HG02840 (cell line): ENCODE results near the gene DNAH14.

ENCODE experiments used
- ATAC-seq: cut with Tn5 transposase; IDR thresholded peaks from one replicate; pipeline ENCODE4 v1.9.1; 2021; ENCODE audit warnings: mild to moderate bottlenecking, moderate library complexity, moderate number of reproducible peaks; ENCODE audit not compliant: unreplicated experiment, low FRiP score

DNAH14 gene

GRCh38 chr1:225422795-225423517, 493.5 kb downstream of the DNAH14 start:
- ATAC-seq, result no peak

GRCh38 chr1:225423518-225423855, 494.0 kb downstream of the DNAH14 start:
- ATAC-seq, result no peak

- no peak for ATAC-seq
Measured at GRCh38 chr1:225424562-225425200, 495.2 kb downstream of the DNAH14 start.

GRCh38 chr1:225425201-225425786, 495.8 kb downstream of the DNAH14 start:
- no peak for ATAC-seq

GRCh38 chr1:225426395-225427234, 497.1 kb downstream of the DNAH14 start:
- no peak for ATAC-seq

- peak; percentile 33 for ATAC-seq
Measured at GRCh38 chr1:225427235-225428067, 498.0 kb downstream of the DNAH14 start, which contains the start of gene LBR. Gene LBR (minus strand): TSS chr1:225428038. CDS start chr1:225424075, 3,963 bp downstream.

- peak; percentile 86 for ATAC-seq
Measured at GRCh38 chr1:225428068-225428880, 498.8 kb downstream of the DNAH14 start.

- no peak for ATAC-seq
Measured at GRCh38 chr1:225428881-225429455, 499.5 kb downstream of the DNAH14 start.

GRCh38 chr1:225430301-225430700, 500.8 kb downstream of the DNAH14 start:
- ATAC-seq, result no peak

GRCh38 chr1:225431081-225431863, 501.8 kb downstream of the DNAH14 start:
- ATAC-seq, result no peak

- ATAC-seq, result no peak
Measured at GRCh38 chr1:225434046-225434445, 504.6 kb downstream of the DNAH14 start.

GRCh38 chr1:225435076-225435475, 505.6 kb downstream of the DNAH14 start:
- ATAC-seq, result no peak

GRCh38 chr1:225435487-225435886, 506.0 kb downstream of the DNAH14 start:
- no peak for ATAC-seq

- peak; percentile 62 for ATAC-seq
Measured at GRCh38 chr1:225435957-225436392, 506.5 kb downstream of the DNAH14 start.

- no peak for ATAC-seq
Measured at GRCh38 chr1:225437710-225438437, 508.4 kb downstream of the DNAH14 start.

- no peak for ATAC-seq
Measured at GRCh38 chr1:225440380-225441221, 511.1 kb downstream of the DNAH14 start.
